Mucosa of rectum (tissue), 2 donors: ENCODE results near the gene SOX12.
"Not testable (repeated sequence)": the region's sequence is repeated elsewhere in the genome, so short reads cannot be mapped to it uniquely, and the experiment has no call there.

Experiments used
- H3K27ac ChIP-seq, 2 donors: one replicate each; pipeline ENCODE4 v1.7.0; 2013; ENCODE audit warnings: inconsistent platforms in 2 of 2, low read depth in 2 of 2, low read length in 2 of 2
- H3K27me3 ChIP-seq, 2 donors: one replicate each; pipeline ENCODE4 v1.7.0; 2013; ENCODE audit warnings: low read length in 2 of 2; ENCODE audit not compliant: control insufficient read depth in 2 of 2, insufficient read depth in 2 of 2
- H3K36me3 ChIP-seq, 2 donors: one replicate each; pipeline ENCODE4 v1.7.0; 2013; ENCODE audit warnings: low read length in 2 of 2; ENCODE audit not compliant: control insufficient read depth in 2 of 2, insufficient read depth in 2 of 2
- H3K4me1 ChIP-seq, 2 donors: one replicate each; pipeline ENCODE4 v1.7.0; 2013; ENCODE audit warnings: low read length in 2 of 2, mild to moderate bottlenecking in 1 of 2; ENCODE audit not compliant: control insufficient read depth in 2 of 2, insufficient read depth in 2 of 2
- H3K4me3 ChIP-seq, 2 donors: one replicate each; pipeline ENCODE4 v1.7.0; 2013; ENCODE audit warnings: low read length in 2 of 2
- H3K9ac ChIP-seq, 2 donors: one replicate each; pipeline ENCODE4 v1.7.0; 2013; ENCODE audit warnings: low read length in 2 of 2, low read depth in 1 of 2, mild to moderate bottlenecking in 1 of 2
- H3K9me3 ChIP-seq, 2 donors: one replicate each; pipeline ENCODE4 v1.7.0; 2013; ENCODE audit warnings: low read length in 2 of 2; ENCODE audit not compliant: control insufficient read depth in 2 of 2
- donor health status: healthy.
- donor health status: Normal muscosa, but diverticular disease.

Gene SOX12

GRCh38 chr20:328975-329695 is 3.8 kb downstream of the SOX12 start:
- Histone ChIP-seq H3K27me3 (no peaks in the 10 kb centered on the region), H3K36me3 (no peaks in the 10 kb centered on the region), H3K9me3 (no peaks in the 10 kb centered on the region), H3K9ac (no peak overlapping the region), H3K27ac (no peak overlapping the region), H3K4me3 (no peak overlapping the region), H3K4me1 (peaks cover 11 to 14% of the 10 kb centered on the region in 2 donors)

GRCh38 chr20:329851-330232 is 4.5 kb downstream of the SOX12 start:
- Histone ChIP-seq H3K9me3 (no peaks in the 10 kb centered on the region), H3K36me3 (no peaks in the 10 kb centered on the region), H3K9ac (no peak overlapping the region), H3K4me1 (peaks cover 6 to 14% of the 10 kb centered on the region in 2 donors), H3K27ac (no peak overlapping the region), H3K27me3 (no peaks in the 10 kb centered on the region), H3K4me3 (no peak overlapping the region)

- Histone ChIP-seq H3K4me1 (peaks cover 4 to 14% of the 10 kb centered on the region in 2 donors), H3K9ac (no peak overlapping the region), H3K4me3 (no peak overlapping the region), H3K9me3 (no peaks in the 10 kb centered on the region), H3K36me3 (no peaks in the 10 kb centered on the region), H3K27me3 (no peaks in the 10 kb centered on the region), H3K27ac (no peak overlapping the region)
These were observed 5.1 kb downstream of the SOX12 start for GRCh38 chr20:330233-331149.

- peaks cover 0 to 2% of the 10 kb centered on the region in 2 donors for H3K4me1 ChIP-seq
These were observed 9.2 kb downstream of the SOX12 start for GRCh38 chr20:334578-334977.

GRCh38 chr20:336040-336439 is 10.7 kb downstream of the SOX12 start:
- not testable (repeated sequence) for H3K9me3 ChIP-seq, H3K27ac ChIP-seq, H3K9ac ChIP-seq, H3K4me1 ChIP-seq, H3K4me3 ChIP-seq, H3K36me3 ChIP-seq, H3K27me3 ChIP-seq

More at GRCh38 chr20:334578-334977, 9.2 kb downstream of the SOX12 start:
- no peak overlapping the region for H3K27ac ChIP-seq
- no peaks in the 10 kb centered on the region for H3K36me3 ChIP-seq
- H3K9ac ChIP-seq = no peak overlapping the region
- no peaks in the 10 kb centered on the region for H3K9me3 ChIP-seq
- no peaks in the 10 kb centered on the region for H3K27me3 ChIP-seq
- no peak overlapping the region for H3K4me3 ChIP-seq

GRCh38 chr20:341682-342081 is 16.3 kb downstream of the SOX12 start:
- Histone ChIP-seq H3K9ac (no peak overlapping the region), H3K9me3 (peaks cover 0 to 5% of the 10 kb centered on the region in 2 donors), H3K36me3 (peaks cover 0 to 3% of the 10 kb centered on the region in 2 donors), H3K4me3 (no peak overlapping the region), H3K27me3 (no peaks in the 10 kb centered on the region), H3K4me1 (peaks cover 0 to 6% of the 10 kb centered on the region in 2 donors), H3K27ac (no peak overlapping the region)

- Histone ChIP-seq H3K36me3 (peaks cover 0 to 3% of the 10 kb centered on the region in 2 donors), H3K4me1 (peaks cover 0 to 10% of the 10 kb centered on the region in 2 donors), H3K4me3 (no peak overlapping the region), H3K9me3 (peaks cover 0 to 5% of the 10 kb centered on the region in 2 donors), H3K27ac (no peak overlapping the region), H3K9ac (no peak overlapping the region), H3K27me3 (no peaks in the 10 kb centered on the region)
These were observed 17.8 kb downstream of the SOX12 start for GRCh38 chr20:343107-343506.

GRCh38 chr20:346033-346639 is 20.8 kb downstream of the SOX12 start:
- Histone ChIP-seq H3K27ac (peak overlapping the region; percentile 93), H3K27me3 (no peaks in the 10 kb centered on the region), H3K4me3 (peak overlapping the region; percentile 90 to 98), H3K36me3 (peaks cover 0 to 3% of the 10 kb centered on the region in 2 donors), H3K9me3 (peaks cover 0 to 5% of the 10 kb centered on the region in 2 donors), H3K4me1 (peaks cover 3 to 15% of the 10 kb centered on the region in 2 donors), H3K9ac (peak overlapping the region; percentile 60 to 89)

- peaks cover 0 to 3% of the 10 kb centered on the region in 2 donors for H3K36me3 ChIP-seq
- peaks cover 3 to 15% of the 10 kb centered on the region in 2 donors for H3K4me1 ChIP-seq
- H3K9me3 ChIP-seq = peaks cover 0 to 4% of the 10 kb centered on the region in 2 donors
- peak within 1 kb of the TSS; percentile 93 for H3K27ac ChIP-seq
- no peaks in the 10 kb centered on the region for H3K27me3 ChIP-seq
- peak within 1 kb of the TSS; percentile 88 to 89 for H3K9ac ChIP-seq
- peak within 1 kb of the TSS; percentile 90 to 98 for H3K4me3 ChIP-seq
These were observed 21.4 kb downstream of the SOX12 start, which contains the start of gene NRSN2 for GRCh38 chr20:346640-347316. Gene NRSN2 (plus strand): TSS chr20:347111. CDS start chr20:349644, 2,533 bp downstream.
